Measurements from ENCODE around the gene ACE.
"Not testable (repeated sequence)": the region's sequence is repeated elsewhere in the genome, so short reads cannot be mapped to it uniquely, and the experiment has no call there.

Gene ACE

DNA sequence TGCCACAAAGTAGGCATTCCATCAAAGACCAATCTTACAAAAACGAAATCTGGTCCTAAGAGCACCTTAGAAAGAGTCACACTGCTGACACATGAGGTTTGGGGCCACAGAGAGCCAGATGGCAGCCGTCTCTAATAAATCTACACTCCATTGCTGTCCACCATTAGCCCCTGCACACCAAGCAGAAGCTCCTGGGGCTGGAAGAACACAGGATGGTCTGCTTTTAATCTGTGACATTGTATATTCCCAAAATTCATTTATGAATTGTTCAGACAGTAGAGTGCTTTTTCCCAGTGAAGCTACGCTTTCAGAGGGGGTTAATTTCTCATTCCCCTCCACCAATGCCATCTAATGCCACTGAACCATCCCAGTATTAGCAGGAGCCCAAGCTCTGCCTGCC, 32.4 kb upstream of the ACE start:
- no peak for DNase-seq (ENCODE audit: low read depth, low spot score)

DNA sequence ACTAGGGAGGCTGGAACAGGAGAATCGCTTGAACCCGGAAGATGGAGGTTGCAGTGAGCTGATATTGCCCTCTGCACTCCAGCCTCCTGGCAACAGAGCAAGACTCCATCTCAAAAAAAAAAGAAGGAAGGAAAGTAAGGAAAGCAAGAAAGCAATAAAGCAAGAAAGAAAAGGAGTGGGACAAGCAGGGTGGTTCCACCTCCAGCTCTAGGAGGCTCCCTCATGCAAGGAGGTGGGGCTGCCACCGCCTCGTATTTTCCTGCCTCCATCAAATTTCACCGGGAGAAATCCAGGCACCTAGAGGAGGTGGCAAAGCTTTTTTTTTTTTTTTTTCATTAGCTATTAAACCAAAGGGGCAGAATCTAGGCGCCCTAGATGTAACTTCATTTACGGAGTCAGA, 31.8 kb upstream of the ACE start:
- no peak for DNase-seq (ENCODE audit: low read depth, low spot score)

DNA sequence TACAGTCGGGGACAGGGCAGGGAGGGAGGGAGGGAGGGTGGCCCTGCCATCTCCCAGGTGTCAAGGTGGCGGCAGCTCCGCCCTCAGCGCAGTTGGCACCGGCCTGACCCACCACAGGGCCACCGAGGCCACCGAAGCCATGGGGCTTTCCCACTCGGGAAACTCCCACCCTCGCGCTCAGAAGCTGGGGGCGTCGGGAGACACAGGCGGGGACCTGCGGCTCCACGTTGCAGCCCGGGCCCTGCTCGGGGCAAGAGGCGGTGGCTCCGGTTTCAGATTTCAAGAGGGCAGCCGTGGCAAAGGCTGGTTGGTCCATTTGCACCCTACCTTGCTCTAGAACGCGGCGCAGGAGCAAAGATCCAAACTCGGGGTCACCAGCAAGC, 31.3 kb upstream of the ACE start:
- no peak for DNase-seq (ENCODE audit: low read depth, low spot score)

DNA sequence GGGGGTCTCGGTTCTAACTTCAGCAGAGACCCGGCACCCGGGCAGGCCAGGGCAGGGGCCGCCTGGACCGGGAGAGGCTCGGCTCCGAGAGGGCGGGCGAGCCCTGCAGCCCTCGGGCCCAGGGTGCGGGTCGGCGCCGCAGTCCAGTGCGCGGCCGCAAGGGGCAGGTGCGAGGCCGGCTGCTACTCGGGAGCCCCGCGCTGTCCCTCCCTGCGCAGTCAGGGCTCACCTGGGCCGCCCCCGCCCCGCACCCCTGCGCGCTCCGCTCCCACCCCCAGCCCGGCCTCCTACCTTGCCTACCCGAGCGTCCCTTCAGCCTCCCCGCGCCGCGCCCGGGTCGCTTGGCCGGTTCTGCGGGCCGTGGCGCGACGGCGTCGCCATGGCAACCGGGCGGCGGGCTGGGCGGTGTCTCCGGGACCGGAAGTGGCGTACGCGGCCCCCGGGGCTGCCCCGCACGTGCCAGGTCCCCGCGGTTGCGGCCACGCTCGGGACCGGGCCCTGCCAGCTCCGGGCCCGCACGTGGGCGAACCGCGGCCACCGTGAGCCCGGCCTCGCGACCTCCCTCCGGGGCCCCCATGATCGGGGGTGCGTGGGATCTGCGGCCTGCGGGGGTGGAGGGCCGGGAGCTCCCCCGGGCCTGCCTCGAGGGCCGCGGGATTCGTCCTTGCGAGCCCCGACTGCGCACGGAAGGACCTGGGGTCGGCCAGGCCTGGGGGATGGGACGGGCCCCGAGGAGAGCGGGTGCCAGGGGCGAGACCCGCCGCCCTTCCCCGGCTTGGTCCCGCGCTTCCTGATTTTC, 30.7 kb upstream of the ACE start, which contains the start of gene CYB561:
CYB561 (minus strand) TSS at position 353 of the 799 bp plus-strand sequence. CDS start 8,759 bp downstream, outside the sequence.
- peak; percentile 48 for DNase-seq (ENCODE audit: low read depth, low spot score)

DNA sequence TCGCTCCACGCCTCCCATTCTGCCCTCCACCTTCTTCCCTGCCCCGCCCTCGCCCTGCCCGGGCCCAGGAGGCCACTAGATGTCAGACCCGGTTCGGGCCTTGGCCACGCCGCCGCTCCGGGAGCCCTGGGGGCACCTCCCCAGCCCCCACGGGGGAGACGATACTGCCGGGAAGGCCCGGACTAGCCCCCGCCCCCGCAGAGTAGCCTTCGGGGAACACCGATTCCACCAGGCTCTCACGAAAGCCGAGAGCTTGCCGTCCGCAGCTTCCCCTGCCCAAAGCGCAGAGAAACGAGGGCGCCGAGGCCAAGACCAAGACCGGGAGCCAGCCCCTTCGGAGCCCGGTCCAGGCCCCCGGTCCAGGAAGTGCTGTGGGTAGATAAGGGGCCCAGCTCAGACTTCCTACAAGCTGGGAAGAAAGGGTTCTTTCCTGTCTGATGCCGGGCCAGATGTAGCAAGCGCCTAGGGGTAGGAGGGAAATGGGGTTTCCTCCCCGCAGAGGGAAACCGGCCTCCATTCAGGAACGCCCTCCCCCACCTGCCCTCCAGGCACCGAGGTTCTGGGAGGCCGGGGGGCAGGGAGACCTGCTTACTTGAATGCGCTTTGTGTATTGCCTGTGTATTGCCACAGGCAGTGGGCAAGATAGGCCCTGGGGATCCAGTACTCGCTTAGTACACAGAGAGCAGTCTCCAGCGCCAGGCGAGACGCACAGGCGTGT, 29.9 kb upstream of the ACE start:
- peak; percentile 15 for DNase-seq (ENCODE audit: low read depth, low spot score)

DNA sequence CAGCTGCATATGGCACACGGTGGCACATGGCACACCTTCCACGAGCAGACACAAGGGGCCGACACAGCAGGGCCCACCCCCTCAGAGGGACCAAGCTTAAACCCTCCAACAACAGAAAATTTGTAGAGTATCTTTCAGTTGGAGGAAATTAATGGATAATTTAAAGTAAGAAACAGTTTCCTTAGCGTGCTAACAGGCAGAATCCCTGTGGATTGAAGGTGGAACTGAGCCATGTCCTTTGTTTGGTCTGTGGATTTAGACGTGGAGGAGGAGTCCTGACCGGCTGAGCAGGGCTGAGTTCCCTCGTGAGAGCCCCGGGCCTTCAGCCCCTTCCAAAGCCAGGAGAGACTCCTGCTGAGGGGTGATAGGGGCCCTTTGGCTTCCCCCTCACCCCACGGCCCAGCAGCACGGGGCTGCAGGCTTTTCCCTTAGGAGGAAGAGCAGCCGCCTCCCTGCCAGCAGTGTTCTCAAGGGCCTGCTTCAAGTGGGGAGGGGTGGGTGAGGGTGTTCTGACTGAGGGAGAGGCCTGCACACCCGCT, 29.3 kb upstream of the ACE start:
- no peak for DNase-seq (ENCODE audit: low read depth, low spot score)

DNA sequence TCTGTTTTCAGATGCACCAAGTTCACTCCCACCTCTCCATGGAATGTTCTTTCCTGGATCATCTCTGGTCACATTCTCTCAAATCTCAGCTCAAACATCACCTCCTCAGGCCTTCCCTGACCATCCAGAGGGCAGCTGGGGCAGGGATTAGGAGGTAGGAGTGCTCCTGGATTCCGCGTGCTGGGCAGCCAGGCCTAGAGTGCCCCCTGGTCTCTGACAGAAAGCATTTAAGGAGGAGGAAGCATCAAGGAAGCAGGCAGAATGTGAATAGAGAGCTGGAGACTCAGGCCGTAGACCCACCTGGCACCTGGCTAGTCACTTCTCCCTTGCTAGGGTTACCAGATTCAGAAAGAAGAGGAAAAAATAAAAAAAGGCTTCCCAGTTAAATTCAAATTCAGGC, 28.2 kb upstream of the ACE start:
- no peak for DNase-seq (ENCODE audit: low read depth, low spot score)

DNA sequence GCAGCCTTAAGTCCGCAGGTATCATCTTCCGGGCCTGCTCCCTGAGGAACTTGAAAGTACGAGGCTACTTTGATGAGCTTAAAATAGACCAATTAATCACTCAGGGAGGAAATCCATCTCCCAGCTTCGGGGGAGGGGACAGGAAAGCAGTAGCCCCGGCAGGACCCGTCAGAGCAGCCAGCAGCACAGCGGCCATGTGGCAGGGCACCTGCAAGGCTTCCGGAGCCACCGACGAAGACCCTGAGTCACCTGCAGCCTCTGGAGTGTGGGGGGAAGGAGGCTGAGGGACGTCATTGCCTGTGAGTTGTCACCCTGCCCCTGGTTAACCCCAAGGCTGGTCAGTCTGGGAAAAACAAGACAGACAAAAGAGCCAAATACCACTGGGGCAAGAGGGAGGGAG, 26.3 kb upstream of the ACE start:
- DNase-seq (ENCODE audit: low read depth, low spot score) = no peak

DNA sequence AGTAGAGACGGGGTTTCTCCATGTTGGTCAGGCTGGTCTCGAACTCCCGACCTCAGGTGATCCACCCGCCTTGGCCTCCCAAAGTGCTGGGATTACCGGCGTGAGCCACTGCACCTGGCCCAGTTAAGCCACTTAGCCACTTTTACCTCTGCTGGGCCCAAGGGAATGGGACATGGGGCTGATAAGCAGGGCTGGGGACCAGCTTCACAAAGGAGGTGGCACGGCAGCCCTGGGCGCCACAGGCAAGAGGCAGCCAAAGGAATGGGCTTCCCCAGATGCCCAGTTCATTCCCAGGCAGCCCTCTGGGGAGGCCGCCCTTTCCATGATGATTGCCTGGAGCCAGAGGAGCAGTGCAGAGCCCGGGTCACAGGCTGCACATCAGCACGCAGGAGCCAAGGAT, 25.7 kb upstream of the ACE start:
- no peak for DNase-seq (ENCODE audit: low read depth, low spot score)

DNA sequence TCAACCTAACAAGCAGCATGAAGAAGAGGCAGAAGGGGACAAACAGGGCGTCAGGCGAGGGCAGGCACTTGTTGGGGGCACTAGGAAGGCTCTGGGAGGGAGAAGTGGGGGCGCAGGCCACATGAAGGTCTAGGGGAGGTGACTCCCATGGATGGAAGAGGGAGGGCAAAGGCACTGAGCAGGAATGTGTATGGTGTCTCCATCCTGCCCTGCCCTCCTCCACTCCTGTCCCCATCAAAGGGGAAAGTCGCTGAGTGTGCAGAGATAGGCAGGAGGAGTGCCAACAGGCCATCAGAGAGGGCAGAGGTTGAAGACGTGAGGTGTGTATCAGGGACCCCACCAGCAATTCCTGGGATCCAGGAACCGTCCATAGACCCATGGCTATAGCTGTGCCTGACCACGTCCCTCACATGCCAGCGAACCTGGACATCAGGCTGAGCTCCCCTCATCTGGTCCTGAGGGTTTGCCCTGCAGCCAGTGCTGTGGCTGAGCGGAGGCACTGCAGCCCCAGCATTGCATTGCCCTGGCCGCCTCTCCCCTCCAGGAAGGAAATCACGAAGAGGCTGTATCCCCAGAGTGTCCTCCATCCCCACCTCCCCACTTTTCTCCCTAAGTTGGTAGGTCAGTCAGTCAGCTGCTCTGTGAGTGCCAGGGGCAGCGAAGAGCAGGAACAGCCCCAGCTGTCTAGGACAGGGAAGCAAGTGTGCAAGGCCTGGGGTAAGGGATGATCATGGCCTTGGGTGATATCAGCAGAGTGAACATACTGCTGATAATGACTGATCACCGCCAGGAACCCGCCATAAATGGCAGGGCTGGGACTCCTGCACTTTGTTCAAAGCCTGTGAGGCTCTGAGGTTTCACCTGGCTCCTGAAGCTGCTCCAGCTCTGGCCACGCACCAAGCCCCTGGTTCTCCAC, 24.6 kb upstream of the ACE start:
- no peak for DNase-seq (ENCODE audit: low read depth, low spot score)

DNA sequence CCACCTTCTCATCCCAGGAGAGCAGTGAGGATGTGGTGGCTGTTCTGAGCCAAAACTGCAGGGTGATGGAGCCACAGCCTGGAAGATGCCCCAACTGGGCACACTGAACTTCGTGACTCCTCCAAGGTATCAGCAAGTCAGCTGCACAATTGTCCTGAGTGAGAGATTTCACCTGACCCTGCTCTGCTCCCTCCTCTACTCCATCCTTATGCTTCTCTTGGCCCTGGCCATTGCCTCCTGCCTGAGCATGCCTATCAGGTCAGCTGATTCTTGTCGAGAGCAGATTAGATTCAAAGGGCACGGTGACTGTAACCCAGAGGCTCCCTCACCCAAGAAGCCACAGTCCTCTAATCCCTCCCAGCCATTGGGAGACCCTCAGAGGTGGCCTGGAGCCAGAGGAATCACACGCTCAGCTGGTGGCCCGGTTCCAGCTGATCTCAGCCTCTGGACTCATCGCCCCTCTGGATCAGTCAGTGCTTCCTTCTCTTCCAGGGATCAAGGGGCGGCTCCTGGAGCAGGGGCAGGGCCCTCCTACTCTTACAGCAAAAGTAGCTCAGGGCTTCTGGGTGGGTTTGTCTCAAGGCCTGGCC, 23.8 kb upstream of the ACE start:
- no peak for DNase-seq (ENCODE audit: low read depth, low spot score)

DNA sequence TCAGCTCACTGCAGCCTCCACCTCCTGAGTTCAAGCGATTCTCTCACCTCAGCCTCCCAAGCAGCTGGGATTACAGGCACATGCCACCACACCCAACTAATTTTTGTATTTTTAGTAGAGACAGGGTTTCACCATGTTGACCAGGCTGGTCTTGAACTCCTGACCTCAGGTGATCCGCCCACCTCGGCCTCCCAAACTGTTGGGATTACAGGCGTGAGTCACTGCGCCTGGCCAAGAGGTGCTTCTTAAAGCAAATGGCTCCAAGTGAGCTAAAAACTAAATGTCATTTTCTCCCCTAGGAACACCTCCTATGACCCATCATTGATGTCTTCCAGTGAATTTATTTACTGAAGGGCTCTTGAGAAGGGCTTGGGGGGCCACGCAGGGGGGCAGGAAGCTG, 22.5 kb upstream of the ACE start:
- not testable (repeated sequence) for DNase-seq (ENCODE audit: low read depth, low spot score)

DNA sequence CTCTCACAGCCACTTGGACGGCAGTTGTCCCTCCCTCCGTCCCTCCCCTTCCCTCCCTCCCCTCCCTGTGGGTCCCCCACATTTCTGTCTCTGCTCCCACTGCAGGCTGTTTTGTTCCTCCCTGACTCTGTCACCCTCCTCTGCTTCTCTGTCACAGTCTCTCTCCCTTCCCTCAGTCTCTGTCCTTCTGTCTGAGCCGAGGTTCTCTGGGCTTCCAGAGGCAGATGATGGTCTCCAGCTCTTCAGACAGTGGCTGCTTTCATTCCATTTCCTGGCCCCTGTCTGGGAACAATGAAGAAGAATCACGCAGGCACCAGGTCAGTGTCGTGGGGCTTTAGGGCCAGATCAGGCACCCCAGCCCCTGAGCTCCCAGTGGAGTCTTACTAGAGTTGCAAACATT, 21.9 kb upstream of the ACE start:
- no peak for DNase-seq (ENCODE audit: low read depth, low spot score)

DNA sequence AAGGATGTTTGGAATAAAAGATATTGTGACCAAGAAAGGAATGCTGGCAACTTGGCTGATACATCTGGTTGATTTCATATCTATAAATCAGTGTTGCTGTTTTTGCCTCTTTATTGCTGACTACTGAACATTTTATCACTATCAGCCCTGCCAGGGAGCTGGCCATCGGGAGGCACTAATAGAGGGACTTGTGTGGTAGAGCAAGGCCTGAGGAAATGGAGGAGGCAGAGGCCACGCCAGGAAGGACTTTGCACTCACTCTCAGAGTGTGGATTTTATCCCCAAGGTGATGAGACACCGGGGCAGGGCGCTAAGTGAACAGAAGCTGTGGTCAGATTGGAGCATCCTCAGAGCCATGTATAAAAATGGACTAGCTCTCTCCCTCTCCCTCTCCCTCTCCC, 21.4 kb upstream of the ACE start:
- no peak for DNase-seq (ENCODE audit: low read depth, low spot score)

DNA sequence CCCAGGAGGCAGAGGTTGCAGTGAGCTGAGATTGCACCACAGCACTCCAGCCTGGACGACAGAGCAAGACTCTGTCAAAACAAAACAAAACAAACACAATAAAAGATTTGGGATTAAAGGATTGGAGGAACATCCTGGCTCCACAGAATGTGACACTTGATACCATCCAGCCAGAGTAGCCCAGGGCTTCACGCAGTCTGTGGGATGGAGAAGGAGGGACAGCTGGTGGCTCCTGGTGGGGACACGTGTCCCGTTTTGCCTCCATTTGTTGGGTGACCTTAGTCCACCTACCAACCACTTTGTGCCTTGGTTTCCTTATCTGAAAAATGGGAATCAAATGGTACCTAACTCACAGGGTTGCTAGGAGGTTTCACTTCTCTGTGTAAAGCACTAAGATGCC, 18.4 kb upstream of the ACE start:
- no peak for DNase-seq (ENCODE audit: low read depth, low spot score)

DNA sequence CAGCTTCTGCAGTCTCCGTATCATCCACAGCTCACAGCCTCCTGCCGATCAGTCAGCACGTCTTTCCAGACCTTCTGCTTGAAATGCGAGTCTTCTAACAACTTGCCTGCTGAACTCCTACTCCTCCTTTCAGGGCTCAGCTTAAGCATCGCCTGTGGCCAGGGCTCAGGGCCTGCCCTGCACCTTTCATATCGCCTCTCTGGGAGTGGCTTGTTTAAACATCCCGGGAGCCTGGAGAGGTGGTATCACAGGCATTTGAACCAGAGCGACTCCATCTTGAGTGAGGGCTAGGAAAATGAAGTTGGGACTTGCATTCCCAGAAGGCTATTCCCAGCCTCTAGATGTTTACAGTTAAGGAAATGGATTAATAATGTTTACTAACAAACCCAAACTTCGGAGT, 16.8 kb upstream of the ACE start:
- DNase-seq (ENCODE audit: low read depth, low spot score) = no peak

DNA sequence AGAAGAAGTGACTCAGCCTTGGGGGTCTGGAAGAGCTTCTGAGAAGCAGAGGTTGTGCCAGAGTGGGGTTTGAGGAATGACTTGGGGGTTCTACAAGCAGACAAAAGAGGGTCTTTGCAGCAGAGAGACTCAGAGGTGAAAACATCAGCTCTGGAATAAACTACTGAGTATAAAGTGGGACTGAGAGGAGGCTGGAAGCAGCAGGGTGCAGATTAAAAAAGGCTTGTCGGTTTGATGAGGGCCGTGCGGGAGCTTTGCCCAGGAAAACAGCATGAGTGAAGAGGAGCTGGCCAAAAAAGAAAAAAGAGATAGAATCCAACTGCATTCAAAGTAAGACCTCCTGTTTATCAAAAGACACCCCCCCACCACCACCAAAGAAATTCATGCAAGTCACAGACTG, 13.1 kb upstream of the ACE start:
- no peak for DNase-seq (ENCODE audit: low read depth, low spot score)

DNA sequence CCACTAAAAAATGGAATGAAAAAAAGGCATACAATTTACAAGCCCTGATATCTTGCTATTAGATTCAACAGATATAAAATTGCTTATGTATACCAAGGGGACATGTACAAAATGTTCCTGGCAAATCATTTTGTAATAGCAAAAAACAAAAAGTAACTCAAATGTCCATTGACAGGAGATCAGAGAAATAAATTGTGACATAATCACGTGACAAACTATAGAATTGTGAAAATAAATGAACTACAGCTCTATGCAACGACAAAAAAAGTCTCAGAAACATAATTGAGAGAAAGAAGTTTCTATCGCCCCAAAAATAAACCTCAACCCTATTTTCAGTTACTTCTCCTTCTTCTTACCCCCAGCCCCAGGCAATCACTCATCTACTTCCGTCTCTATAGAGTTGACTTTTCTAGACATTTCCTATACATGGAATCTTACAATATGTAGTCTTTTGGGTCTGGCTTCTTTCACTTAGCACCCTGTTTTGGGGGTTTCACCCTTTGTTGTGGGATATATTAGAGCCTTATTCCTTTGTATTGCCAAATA, 12.1 kb upstream of the ACE start:
- no peak for DNase-seq (ENCODE audit: low read depth, low spot score)

DNA sequence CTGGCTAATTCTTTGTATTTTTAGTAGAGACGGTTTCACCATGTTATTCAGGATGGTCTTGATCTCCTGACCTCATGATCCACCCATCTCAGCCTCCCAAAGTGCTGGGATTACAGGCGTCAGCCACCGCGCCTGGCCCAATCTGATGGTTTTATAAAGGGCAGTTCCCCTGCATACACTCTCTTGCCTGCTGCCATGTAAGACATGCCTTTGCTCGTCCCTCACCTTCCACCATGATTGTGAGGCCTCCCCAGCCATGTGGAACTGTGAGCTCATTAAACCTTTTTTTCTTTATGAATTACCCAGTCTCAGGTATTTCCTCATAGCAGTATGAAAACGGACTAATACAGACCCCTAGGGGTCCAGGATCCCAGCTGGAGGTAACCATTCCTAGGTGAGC, 8.8 kb upstream of the ACE start:
- not testable (repeated sequence) for DNase-seq (ENCODE audit: low read depth, low spot score)

DNA sequence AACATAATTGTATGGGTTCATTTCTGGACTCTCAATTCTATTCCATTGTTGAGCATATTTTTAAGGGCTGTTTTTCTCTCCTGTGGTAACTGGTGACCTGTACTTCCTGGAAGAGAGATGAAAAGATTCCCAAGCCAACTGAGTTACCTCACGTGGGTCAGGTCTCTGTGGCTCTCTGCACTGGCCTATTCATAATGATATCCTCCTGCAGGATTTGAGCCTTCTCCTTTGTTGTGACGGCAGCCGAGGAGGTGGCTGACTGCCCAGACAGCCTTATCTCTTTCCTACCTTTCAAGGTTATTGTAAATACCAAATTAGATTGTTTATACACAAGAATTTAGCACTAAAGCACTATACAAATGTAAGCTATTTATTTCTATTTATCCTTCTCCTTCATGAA, 2.7 kb upstream of the ACE start:
- no peak for DNase-seq (ENCODE audit: low read depth, low spot score)

All from activated naive CD8-positive, alpha-beta T cell treated with anti-CD3 and anti-CD28 coated beads, Interleukin-2, amount 50 U/mL, for 16 hours (primary cell).